ENCODE results near the gene NR1D1.

The NR1D1 gene

DNA sequence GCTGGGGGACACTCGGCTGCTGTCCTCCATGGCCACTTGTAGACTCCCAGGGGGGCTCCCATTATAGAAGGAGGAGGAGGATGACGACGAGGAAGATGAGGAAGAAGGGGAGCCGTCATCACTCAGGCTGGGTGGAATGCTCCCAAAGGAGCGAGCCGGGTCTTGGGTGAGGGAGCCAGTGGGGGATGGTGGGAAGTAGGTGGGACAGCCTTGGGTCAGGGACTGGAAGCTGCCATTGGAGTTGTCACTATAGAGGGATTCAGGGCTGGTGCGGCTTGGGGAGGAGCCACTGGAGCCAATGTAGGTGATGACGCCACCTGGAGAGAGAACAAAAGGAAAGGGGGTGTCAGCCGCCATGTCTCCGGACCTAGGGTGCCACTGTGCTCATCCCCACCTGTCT is 3.3 kb downstream of the NR1D1 start:
- DNase-seq (ENCODE audit: low read depth in 2 of 2) = no peak

DNA sequence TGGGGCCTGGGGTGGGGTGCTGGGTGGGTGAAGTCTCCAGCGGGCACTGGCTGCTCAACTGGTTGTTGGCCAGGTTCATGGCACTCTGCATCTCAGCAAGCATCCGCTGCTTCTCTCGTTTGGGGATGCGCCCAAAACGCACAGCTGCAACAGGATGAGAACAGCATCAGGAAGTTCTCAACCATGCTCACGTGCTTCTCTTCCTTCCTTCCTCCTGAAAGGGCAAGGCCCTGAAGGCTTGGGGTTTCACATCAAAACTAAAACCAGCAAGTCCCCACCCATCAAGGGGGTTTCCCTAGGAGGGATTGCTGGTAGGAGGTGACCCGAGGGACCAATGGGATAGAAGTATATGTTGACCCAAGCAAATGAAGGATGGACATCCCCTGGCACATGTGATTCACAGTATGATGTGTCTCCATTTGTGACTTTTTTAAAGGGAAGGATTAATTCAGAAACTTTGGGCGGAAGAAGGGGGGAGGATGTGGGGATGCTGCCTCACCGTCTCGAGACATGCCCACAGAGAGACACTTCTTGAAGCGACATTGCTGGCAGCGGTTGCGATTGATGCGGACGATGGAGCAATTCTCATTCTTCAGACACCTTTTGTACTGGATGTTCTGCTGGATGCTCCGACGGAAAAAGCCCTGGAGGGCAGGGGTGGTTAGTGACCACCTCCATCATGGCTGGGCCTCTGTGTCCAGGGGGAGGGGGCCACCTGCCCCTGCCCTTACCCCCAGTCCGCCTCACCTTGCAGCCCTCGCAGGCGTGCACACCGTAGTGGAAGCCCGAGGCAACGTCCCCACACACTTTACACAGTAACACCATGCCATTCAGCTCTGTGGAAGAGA is 4.2 kb downstream of the NR1D1 start:
- DNase-seq (ENCODE audit: low read depth in 2 of 2) = peak; percentile 53 to 77

DNA sequence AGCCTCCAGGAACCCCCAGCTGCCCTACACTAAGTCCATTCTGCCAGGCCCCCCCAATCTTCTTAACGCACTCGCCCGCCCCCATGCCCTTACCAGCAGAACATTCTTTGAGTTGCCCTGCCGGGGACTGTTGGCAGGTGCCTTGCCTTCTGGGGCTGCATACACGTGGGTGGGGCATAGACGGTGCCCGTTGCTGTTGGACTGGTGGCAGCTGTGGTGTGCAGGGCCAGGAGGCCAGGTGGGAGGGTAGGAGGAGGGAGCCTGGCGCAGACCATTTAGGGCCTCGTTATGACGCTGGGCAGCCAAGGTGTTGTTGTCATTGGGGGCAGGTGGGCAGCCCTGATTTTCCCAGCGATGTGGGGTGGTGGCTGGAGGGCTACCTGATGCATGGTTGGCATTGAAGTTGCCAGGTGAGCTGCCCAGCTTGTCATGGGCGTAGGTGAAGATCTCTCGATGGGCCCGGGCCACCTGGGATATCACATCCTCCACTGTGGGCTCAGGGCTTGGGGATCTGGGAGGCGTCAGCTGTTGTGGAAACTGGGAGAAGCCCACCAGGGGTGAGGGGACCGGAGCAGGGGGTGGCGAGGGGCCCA is 4.9 kb downstream of the NR1D1 start:
- DNase-seq (ENCODE audit: low read depth in 2 of 2) = no peak

DNA sequence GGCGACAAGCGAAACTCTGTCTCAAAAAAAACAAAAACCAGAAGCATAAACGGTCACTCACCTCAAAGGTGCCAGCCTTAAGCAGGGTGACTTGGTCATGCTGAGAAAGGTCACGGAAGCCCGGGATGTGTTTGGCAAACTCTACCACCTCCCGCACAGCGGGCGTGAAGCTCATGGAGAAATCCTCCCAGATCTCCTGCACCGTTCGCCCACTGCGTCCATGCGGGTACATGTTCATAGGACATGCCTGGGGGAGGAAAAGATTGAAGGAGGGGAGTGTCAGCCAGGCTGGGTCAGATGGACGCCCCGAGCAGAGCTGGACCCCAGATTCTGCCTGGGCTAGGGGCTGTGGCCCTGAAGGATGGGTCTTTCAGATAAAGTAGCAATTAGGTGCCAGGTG is 5.5 kb downstream of the NR1D1 start:
- no peak for DNase-seq (ENCODE audit: low read depth in 2 of 2)

DNA sequence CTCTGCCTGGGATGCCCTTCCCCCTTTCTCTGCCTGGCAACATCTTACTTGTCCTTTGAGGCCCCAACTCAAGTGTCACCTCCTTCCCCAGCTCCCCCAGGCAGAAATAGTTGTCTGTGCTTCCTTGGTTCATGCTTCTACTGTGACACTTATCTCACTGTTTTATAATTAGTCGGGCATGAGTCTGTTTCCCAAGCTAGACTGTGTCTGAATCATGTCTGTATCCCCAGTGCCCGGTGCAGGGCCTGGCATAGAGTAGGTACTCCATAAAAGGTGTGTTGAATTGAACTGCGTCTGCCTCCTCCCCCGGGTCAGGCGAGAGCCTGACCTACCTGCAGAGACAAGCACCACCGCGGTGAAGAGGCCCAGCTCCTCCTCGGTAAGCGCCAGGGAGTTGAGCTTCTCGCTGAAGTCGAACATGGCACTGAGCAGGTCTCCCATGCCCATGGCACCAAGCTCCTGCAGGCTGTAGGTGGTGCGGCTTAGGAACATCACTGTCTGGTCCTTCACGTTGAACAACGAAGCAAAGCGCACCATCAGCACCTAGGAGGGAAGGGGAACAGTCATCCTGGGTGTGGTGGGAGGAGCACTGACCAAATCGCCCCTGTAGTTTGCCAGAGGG is 6.7 kb downstream of the NR1D1 start:
- no peak for DNase-seq (ENCODE audit: low read depth in 2 of 2)

DNA sequence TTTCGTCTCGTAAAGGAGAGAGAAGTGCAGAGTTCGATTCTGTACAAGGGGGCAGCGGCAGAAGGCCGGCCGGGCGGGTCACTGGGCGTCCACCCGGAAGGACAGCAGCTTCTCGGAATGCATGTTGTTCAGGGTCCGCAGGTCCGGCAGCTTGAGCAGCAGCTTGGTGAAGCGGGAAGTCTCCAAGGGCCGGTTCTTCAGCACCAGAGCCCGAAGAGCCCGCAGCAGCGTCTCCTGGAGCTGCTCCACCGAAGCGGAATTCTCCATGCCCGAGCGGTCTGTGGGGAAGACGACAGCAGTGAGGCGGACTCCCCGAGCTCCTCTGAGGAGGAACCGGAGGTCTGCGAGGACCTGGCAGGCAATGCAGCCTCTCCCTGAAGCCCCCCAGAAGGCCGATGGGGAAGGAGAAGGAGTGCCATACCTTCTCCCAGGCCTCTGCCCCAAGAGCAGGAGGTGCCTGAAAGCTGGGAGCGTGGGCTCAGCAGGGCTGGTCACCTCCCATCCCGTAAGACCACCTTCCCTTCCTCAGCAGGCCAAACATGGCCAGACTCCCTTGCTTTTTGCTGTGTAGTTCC is 7.3 kb downstream of the NR1D1 start:
- no peak for DNase-seq (ENCODE audit: low read depth in 2 of 2)

DNA sequence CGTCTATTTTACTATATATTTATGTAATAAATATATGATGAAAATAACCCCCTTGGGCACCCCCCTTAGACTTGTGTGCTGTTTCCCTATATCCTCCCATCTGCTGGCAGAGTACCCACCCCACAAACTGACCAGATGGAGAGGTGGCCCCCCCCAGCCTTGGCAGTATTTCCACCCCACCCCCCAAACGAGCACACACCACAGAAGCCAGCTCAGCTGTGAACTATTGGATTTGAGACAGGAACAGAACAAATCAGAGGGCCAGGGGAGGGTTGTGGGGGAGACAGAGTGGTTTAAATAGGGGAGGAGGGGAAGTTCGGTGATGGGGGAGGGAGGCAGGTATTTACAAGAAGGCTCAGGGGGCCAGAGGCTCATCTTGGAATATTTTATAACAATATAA is 7.8 kb downstream of the NR1D1 start:
- no peak for DNase-seq (ENCODE audit: low read depth in 2 of 2)

DNA sequence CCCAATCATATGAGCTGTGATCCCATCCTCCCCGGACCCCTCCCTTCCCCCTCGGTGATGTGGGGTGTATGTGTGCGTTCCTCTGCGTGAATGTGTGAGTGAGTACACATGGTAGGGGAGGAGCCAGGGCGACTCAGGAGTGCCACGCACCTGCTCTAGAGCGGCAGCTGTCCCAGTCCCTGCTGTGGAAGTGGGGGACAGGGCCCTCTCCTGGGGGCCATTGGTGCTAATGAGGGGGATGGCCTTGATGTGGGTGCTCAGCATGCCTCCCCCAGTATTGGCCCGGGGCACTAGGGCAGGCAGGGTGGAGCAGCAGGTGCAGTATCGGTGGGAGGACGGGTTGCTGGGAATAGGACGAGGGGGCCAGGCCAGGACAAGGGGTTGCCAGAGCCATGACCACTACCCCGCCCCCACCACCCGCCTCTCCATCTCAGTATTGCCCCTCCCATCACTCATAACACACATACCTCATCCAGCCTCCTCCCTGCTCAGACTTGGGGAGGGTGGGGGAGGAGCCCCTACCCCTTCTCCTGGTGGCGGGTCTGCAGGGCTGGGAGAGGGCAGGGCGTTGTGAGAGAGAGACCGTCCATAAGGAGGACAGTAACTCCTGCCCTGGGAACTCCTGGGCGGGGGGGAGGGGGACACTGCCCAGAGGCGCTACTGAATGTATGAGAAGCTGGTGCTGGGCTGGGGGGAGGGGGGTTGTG is 8.5 kb downstream of the NR1D1 start:
- no peak for DNase-seq (ENCODE audit: low read depth in 2 of 2)

DNA sequence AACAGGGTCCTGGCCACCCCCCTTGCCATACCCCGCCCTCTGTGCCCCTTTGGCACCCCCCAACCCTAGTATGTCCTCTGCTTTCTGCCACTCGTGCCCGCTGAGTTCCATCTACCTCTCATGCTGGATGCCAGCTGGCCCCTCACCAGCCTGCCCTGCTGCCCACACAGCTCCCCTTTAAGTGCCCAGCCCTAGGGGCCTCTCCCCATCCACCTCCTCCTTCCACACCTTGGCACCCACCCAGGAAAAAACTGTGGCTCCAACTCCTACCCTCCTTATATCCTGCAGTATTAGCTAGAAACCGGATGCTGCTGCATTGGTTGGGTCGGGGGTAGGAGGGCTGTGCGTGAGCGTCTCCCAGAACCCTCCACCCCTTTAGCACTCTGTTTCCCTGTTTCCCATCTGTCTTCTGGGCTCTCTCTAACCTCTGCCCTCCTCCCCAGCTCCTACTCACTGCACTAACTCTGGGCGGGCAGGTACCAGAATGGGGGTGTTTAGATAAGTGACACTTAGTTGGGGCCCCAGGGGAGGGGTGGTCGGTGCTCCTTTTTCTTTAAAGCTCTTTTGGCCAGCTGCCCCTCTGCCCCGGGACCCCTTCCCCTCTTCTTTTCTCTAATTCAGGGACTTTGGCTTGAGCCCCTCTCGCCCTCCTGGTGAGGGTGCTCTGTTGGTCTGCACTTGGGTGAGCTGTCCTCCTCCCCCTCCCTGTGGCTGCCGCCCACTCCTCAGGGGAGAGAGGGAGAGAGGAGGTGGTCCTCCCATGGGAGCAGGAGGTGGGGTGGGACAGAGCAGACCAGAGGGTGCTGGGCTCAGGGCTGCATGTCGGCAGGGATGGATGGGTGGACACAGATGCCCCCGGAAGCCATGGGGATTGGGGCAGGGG is 9.9 kb downstream of the NR1D1 start:
- no peak for DNase-seq (ENCODE audit: low read depth in 2 of 2)

DNA sequence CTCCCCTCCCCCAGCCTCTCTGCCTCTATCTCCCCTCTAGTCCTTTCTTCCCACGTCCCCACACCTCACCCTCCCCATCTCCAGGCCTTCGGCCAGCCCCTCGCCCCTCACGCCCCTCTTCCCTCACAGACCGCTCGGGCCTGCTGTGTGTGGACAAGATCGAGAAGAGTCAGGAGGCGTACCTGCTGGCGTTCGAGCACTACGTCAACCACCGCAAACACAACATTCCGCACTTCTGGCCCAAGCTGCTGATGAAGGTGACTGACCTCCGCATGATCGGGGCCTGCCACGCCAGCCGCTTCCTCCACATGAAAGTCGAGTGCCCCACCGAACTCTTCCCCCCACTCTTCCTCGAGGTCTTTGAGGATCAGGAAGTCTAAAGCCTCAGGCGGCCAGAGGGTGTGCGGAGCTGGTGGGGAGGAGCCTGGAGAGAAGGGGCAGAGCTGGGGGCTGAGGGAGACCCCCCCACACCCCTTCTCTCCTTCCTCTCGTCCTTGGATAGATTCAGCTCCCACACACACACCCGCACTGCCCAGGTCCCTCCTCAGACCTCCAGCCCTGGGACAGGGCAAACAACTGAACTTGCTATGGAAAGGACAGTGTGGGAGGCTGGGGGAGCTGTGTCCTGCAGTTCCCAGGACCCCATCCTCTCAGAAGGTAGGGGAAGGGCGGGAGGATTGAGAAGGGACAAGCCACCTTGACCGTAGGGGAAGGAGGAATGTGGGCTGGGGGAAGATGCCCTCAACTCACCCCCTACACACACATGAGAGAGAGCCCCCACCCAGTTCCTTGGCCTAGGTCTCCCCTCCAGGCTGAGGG is 11.1 kb downstream of the NR1D1 start:
- no peak for DNase-seq (ENCODE audit: low read depth in 2 of 2)

DNA sequence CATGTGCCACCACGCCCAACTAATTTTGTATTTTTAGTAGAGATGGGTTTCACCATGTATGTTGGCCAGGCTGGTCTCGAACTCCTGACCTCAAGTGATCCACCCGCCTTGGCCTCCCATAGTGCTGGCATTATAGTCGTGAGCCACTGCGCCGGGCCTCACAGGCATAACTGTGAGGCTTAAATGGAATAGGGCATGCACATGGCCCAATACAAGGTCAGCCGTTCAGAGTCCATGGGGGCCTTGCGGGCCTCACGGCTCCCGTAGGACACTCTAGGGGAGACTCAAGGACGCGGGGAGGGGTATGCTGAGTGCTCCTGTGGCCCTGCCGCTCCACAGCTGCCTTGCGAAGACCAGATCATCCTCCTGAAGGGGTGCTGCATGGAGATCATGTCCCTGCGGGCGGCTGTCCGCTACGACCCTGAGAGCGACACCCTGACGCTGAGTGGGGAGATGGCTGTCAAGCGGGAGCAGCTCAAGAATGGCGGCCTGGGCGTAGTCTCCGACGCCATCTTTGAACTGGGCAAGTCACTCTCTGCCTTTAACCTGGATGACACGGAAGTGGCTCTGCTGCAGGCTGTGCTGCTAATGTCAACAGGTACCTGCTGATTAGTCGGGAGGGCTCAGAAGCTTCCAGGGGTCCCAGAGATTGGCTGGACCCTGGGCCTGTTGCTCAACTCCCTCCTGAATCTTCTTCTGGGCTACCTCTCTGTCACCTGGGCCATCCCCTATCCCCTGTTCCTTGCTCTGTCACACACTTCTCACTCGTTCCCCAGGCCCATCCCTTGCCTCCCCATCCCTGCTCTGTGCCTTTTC is 12.3 kb downstream of the NR1D1 start:
- no peak for DNase-seq (ENCODE audit: low read depth in 2 of 2)

DNA sequence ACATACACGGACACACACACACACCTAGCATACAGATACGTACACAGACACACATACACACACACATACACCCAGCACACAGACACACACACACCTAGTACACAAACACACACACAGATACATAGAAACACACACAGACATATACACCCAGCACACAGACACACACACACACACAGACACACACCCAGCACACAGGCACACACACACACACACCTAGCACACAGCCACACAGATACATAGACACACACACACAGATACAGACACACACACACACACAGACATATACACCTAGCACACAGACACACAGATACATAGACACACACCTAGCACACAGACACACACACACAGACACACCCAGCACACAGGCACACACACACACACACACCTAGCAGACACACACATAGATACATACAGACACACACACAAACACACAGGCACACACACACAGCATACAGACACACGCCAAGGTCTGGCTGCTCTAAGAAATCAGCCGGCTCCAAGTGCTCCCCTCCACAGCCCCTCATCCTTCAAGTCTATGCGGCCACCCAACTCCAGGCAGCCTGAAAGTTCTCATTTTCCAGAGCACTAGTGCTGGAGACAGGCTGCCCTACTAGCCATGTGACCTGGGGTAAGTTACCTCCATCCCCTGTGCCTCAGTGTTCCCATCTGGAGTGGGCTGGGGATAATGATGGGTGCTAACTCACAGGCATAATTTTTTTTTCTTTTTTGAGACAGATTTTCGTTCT is 13.2 kb downstream of the NR1D1 start:
- DNase-seq (ENCODE audit: low read depth in 2 of 2) = no peak

DNA sequence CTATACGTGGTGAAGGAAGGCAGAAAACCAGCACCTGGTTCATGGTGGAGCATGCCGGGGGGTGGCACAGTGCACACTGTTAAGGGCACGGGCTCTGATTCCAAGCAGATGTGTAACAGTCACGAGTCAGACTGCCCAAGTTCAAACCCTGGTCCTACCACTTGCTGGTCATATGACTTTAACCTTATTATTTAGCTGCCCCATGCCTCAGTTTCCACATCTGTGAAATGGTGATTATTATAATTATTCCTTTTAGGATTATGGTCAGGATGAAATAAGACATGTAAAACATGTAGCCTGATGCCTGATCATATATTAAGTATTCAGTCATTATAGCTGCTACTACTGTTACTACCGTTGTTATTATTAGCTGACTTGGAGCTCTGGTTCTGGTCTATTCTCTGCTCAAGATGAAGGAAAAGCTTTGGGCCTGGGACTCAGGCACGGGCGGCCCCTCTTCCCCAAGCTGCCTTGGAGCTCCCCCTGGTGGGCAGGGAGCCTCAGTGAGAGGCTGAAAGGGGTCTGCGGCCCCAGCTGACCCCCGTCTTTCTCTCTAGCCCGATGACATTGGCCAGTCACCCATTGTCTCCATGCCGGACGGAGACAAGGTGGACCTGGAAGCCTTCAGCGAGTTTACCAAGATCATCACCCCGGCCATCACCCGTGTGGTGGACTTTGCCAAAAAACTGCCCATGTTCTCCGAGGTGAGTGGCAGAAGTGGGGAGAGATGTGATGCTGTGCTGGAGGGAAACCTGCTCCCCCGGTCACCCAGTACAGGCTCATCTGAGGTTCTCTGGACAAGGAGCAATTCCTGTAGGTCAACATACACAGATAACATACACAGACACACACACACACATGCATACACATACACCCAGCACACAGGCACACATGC is 14.0 kb downstream of the NR1D1 start:
- peak in 1 of 2 donors; percentile 63 for DNase-seq (ENCODE audit: low read depth in 2 of 2)

DNA sequence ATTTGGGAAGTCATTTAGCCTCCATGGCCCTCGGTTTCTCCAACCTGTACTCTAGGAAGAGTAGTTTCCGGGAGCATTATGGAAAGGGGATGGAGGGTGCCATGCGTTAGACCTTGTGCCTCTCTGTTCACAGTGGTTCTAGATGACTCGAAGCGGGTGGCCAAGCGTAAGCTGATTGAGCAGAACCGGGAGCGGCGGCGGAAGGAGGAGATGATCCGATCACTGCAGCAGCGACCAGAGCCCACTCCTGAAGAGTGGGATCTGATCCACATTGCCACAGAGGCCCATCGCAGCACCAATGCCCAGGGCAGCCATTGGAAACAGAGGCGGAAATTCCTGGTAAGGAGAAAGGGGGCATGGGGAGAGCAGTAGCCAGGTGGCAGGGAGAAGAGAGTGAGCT is 15.9 kb downstream of the NR1D1 start:
- no peak for DNase-seq (ENCODE audit: low read depth in 2 of 2)

DNA sequence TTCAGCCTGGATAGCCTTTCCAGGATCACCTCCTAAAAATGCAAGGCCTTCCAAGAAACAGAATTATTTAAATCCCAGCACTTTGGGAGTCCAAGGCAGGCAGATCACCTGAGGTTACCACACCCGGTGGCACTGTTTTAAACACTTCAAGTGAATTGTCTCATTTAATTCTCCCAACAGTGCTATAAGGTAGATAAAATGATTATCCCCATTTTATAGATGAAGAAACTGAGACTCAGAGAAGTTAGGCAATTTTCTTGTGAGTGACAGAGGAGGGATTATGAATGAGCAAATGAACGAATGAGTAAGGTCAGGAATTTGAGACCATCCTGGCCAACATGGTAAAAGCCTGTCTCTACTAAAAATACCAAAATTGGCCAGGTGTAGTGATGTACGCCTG is 20.8 kb downstream of the NR1D1 start:
- no peak for DNase-seq (ENCODE audit: low read depth in 2 of 2)

DNA sequence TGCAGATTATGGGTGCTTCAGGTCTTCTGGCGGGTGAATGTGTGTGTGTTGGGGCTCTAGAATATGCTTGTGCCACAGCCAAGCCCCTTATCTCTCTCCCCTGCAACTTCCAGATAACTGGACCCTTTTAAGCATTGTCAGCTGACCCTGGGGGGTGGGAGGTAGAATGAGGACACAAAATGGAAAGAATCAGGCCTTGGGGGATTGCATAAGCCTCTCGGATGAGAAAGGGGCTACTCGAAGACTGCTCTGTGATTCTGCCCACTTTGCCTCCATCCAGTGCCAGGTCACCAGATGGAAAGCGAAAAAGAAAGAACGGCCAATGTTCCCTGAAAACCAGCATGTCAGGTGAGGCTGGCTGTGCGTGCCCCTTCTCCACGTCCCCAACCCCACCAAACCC is 23.8 kb downstream of the NR1D1 start:
- no peak for DNase-seq (ENCODE audit: low read depth in 2 of 2)

DNA sequence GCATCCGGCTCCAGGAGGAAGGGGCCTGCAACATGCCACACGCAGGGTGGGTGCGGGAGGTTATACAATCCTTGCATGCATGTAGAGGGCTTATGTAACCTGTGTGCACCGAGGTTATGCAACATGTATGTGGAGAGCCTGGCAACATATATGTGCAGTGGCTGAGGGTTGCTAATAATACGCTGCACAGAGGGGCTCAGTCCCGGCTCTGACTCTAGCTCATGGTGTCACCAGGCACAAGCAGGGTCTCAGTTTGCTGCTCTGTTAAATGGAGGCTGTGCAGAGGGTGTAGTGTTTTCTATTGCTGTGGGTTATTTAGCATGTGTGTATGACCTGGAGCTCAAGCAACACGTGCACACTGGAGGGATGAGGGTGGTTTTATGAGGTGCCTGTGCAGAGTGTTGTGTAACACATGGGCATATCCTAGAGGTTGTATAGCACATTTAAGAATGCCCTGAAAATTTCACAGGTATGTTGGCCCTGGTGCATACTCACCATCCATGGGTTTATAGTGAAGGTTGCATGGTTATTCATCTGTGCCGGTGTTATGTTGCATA is 24.4 kb downstream of the NR1D1 start:
- DNase-seq (ENCODE audit: low read depth in 2 of 2) = no peak
